HG02588 (cell line): ENCODE results near the gene RNF220.

Source experiments
- ATAC-seq: cut with Tn5 transposase; IDR thresholded peaks from one replicate; pipeline ENCODE4 v1.9.1; 2021; ENCODE audit warnings: mild to moderate bottlenecking, moderate library complexity; ENCODE audit not compliant: unreplicated experiment

The RNF220 gene

DNA sequence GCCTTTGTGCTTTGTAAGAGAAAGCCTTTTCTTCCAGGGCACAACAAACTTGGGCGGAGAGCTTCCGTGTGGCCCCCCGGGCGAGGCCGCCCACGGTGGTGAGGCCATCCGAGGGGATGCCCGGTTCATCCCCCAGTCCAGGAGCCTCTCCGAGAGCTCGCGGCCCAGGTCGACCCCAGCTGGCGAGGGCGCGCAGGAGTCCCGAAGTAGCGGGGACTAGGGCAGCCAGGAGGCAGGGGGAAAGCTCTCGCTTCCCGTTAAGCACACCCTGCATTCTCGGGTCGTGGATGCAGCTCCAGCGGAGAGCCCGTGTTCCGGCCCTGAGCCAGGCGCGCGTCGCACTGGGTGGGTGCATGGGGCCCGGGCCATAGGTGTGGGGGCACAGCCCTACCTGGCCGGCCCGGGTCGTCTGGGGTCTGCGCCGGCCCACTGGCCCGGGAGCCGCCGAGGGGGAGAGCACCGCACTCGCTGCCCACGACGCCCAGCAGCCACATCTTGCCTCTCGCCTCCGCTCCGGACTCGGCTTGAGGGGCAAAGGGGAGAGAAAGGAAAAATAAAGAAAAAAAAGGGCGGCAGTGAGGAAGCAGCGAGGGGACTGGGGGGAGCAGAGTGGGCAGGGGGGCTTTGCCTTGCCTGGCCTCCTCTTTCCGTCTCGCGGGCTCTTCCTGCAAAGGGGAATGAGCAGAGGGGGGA is 1.8 kb downstream of the RNF220 start:
- no peak for ATAC-seq

GRCh38 chr1:44407430-44408211 is 2.6 kb downstream of the RNF220 start:
- ATAC-seq = no peak

DNA sequence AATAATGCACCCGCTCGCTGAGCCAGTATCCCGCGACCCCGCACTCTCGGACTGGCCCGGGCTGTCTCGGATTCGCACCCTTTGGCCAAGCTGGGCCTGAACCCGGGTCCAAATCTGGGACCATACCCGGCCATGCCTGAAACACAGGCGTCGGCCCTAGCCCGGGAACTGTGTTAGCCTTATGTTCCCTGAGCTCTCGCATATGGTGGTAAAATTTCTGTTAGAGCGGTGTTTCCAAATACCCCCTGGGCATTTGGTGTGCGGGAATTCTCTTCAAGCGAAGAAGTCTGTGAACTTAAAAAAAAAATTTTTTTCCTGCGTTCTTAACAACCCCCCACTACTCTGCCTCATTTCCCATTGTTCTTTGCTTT is 3.1 kb downstream of the RNF220 start:
- no peak for ATAC-seq

DNA sequence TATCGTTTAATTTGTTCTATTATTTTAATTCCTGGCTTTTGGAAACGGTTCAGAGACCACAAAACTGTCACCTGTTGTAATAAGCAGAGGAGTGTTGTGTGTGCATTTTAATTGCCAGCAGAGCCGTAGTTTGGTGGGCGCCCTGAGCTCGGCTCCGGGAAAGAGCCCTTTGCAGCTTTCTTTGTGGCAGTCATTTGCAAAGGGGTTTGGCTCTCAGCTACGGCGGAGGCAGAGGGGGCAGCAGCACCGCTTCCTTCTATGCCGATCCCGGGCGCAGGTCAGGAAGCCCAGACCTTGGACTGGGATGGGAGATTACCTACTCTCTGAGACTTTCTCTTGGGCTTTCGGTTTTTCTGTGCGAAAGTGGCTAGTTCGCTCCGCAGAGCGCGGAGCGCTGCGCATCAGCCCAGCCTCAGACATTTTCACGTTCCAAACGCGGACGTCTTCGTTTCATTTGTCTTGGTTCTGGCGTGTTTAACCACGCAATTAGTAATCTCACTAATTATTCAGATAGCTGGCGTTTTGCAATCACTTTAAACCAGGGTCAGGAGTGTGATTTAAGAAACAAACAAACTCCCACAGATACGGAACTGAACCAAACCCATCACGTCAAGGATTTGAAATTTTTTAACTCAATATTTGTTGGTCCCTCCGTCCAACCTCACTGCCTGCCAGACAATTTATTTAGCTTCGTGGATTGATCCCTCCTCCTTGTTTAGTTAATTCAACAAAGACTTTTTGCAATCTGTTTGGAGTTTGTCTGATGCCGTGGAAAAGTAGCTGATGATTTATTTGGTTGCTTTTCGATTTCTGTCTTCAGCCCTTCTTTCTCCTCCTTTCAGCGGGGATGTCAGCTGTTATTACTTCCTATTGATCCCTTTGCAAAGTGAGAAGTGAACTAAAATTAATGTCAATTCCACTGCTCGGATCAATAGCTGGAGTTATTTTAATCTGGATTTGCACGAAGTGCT is 3.9 kb downstream of the RNF220 start:
- no peak for ATAC-seq

DNA sequence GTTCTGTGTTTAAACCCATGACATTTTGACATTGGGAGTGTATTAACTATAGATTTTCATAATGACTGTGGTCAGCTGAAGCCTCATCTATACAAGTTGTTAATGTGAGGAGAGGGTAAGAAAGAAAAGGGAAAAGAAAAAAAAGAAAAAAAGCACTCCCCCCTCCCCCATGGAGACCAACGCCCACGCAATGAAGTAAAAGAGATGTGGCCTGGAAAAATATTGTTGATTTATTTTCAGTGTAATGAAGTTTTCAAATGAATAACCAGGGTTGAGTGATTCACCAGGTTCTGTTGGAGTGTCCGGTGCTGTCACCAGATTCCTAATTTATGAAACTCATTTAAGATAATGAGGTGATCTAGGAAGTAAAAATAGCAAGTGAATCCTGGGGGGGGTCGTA is 4.7 kb downstream of the RNF220 start:
- ATAC-seq = no peak

DNA sequence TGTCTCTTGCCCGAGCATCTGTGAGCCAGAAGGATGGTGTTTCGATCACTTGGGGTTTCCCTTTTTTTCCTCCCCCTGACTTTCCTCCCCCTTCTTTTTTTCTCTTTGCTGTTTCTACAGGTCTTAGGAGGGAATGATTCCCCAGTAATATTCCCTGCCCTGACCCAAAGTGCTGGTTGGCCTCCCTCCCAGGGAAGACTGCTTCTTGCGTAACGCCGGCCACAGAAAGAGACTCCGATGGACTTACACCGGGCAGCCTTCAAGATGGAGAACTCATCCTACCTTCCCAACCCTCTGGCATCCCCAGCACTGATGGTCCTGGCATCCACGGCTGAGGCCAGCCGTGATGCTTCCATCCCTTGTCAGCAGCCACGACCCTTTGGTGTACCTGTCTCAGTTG is 6.8 kb downstream of the RNF220 start:
- ATAC-seq = no peak

DNA sequence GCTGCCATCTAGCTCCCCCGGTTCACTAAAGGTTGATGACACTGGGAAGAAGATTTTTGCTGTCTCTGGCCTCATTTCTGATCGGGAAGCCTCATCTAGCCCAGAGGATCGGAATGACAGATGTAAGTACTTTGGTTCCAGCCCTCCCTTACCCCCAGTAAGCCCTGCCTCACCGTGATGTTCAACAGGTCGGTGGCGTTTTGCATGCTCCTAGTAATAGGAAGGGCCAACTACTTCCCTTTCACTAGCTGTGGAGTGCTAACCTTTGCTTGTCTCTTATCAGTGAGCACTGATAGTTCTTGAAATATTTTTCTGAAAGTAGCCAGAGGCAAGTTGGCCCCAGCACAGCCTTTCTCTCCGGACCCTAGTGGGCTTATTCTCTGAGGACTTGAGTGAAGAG is 7.5 kb downstream of the RNF220 start:
- no peak for ATAC-seq

DNA sequence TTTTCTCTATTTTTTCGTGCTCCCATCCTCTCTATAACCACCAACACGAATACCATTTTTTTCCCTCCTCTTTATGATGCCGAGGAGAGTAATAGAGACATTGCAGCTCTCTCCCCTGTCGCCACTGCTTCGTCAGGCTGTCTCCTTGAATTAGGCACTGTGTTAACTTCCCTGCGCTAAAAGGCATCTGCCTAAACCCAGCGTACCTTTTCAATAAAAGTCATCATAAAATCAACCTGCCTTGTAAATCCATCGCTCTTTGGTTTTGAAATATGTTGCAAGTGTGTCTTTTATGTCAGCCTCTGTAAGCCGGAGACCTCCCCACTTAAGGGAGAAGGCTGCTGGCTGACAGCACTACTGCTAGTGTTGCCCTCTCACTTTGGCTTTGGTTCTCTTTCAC is 8.7 kb downstream of the RNF220 start:
- ATAC-seq = no peak

DNA sequence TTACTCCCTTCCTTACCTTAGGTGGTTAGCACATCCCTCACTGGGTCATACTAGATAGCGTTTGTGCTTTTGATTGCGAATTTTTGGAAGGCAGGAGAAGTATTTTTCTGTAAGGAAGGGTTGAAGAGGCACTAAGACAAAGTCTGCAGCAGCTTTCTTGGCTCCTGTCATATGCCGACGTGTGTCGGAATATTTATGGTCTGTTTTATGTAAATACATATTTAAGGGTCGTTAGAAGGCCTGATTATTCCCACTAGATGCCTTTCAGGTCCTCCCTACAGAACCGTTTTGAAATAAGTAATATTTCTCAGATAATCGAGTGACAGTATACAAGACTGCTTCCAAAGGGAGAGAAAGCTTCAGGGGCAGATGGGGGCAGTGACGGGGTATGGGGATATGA is 10.0 kb downstream of the RNF220 start:
- ATAC-seq = no peak

DNA sequence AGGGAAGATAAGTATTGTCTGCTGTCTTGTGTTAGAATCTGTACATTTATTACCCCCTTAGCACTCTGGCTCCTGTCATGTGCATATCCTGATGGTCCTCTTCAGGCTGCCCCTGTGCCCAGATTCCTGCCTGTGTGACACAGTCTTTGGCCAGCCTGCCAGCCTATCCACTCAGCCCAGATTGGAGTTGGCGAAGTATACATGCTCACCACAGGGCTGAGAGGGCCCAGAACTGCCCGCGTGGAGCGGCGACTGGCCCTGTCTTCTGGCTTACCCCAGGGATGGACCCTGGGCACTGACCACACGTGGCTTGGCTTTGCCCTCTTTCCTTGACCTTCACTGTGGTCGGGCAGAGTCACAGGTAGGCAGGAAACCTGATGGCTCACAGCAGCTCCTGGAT is 11.4 kb downstream of the RNF220 start:
- no peak for ATAC-seq

DNA sequence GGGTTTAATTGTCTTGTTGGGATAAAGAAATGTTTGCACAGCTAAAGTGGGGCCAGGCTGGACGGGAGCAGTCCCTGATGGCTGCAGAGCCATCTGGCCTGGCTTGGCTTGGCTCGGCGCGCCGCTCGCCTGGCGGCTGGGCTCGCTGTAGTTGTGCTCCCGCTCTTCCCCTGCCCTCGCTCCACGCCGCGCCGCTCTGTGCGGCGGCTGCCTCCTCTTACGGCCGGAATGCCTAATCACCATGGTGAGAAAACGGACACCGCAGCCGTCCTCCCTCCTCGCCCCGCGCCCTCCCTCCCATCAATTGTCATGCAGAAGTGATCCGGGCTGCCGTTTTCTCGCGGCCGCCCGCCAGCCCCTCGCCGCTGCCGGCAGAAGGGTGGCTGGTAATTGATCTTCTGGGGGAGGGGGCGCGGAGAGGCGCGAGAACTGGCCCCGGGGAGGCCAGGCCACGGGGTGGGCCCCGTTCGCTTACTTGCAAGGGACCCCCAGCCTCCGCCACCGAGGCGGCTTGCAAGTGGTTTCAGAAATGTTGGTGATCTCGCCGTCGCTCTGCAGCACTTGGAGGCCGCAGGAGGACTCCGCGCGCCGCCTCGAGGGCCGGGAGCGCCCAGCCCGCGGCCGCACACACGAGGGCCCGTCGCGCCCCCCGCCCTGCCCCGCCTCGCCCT is 12.4 kb downstream of the RNF220 start:
- no peak for ATAC-seq

- no peak for ATAC-seq
Observed at GRCh38 chr1:44418022-44418673, 13.1 kb downstream of the RNF220 start.

DNA sequence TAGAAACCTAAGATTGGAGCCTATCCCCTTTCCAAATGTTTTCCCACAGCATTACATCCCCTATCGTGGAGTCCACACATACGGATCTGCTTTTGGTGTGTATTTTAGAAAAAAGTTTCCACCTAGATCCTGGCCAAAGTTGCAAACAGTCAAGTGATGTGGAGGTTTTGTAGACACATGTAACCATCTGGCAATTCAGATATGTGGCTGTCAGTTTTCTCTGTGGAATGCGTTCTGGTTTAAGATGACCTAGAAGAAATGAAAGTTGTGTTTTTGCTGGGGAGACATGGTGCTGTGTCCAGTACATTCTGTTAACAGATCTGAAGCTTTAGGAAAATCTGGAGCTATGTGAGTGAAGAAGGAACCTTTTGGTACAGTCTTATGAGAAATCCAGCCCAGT is 14.8 kb downstream of the RNF220 start:
- ATAC-seq = no peak

GRCh38 chr1:44420535-44420934 is 15.5 kb downstream of the RNF220 start:
- ATAC-seq = no peak

DNA sequence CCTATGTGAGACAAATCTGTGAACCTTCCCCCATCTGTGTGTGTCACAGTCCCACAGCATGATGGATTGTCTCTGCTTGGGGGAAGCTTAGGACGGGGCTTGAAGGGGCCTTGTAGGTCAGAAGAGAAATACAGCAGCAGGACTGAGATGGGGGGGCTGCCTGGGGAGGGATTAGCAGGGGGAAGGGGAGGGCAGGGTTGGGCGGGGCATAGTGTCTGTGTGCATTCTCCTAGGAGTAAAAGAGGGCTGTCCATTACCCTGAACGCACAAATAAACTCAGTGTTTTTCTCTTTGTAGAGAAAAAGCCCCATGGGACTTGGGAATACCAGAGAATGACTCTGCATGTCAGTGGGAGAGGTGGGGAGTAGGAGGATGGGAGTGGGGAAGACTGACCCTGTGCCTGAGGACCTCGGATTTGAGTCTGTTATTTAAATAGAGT is 16.4 kb downstream of the RNF220 start:
- ATAC-seq = no peak

GRCh38 chr1:44422161-44422560 is 17.1 kb downstream of the RNF220 start:
- no peak for ATAC-seq

DNA sequence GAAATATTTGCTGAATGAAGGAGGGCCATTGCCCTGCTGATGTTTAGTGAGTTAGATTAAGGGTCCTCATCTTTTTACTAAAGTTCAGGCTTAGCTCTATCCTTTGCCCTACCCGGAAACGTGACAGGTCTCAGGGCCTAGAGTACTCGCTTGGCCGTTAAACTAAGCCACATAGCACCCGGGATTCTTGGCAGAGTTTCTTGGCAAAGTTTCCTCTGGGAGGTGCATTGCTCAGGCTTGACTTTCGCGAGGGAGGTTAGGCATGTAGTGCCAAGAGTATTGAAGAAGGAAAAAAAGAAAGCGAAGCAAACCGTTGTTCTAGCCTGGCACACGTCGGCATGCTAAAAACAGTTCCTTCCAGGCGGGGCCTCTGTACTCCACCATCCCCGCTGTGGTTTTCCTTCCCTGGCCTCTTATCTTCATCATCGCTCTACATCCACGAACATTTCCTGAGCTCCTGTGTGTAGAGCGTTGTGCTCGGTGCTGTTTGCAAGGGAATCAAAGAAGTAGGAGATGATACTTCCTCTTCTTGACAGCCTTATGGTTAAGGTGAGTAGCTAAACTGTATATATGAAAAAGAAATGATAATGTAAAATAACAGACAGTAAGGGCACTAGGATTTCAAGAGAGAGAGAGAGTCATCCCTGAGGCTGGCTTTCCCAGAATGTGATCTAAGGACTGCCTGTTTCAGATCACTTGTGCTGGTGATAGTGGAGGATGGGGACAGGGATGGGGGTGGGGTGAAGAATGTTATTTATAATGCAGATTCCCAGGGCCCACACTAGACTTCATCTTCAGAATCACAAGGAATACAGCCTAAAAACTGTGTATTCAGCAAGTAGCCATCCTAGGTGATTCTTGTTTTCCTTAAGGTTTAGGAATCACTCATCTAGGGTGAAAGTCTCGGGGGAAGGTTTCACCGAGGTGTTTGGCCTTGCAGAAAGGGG is 18.8 kb downstream of the RNF220 start:
- no peak for ATAC-seq

DNA sequence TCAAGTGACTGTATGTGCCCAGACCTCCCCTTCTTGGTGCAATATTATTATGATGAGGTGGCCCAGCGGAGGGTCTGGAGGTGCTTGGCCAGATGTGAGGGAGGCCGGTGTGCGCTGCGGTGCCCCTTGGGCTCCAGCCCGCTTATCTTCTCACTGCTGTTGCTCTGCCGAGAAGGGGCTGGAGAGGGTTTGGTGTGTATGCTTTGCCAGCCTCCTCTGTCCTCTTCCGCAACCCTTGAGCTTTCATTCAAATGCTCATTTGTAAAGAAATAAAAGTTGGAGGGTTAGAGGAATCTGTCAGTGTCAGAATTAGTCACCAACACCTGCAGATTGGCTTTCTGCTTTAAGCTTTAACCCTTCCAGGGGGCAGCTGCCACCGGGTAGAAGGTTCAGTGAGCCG is 19.7 kb downstream of the RNF220 start:
- no peak for ATAC-seq

DNA sequence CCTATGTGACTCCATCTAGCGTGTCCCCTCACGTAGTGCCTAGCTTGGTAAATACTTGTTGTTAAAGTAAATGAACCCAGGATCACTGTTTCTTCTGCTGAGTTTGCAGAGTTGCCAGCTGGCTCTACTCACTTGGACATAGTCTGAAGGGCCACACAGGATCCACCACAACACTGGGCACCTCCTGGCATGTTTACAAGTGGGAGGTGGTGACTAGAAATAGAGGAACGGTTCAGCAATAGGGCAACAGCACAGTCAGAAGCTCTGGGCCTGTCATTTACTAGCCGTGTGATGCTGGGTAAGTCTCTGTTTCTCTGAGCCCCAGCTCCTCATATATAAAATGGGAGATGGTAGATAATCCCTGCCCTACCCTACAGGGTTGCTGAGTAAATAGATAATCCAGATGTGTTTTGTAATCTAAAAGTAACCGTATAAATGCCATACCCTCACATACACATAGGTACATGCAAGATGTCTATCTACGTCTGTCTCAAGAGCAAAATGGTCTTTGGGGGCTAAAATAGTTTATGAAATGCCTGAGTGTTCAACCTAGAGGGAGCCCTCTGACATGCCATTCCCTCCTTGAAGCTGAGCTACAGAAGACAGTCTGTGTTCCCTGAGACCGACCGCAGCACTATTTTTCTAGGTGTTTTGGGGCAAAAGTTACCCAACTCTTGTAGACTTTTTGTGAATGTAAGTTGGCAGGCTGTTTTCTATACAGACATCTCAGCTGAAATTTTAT is 20.5 kb downstream of the RNF220 start:
- ATAC-seq = no peak
